HG03095 (cell line): ENCODE data around the gene GLB1L3.
"Not testable (repeated sequence)": the region's sequence is repeated elsewhere in the genome, so short reads cannot be mapped to it uniquely, and the experiment has no call there.

Experiments used
- ATAC-seq: cut with Tn5 transposase; IDR thresholded peaks from one replicate; pipeline ENCODE4 v1.9.1; 2021; ENCODE audit warnings: moderate library complexity; ENCODE audit not compliant: unreplicated experiment

GLB1L3 gene

DNA sequence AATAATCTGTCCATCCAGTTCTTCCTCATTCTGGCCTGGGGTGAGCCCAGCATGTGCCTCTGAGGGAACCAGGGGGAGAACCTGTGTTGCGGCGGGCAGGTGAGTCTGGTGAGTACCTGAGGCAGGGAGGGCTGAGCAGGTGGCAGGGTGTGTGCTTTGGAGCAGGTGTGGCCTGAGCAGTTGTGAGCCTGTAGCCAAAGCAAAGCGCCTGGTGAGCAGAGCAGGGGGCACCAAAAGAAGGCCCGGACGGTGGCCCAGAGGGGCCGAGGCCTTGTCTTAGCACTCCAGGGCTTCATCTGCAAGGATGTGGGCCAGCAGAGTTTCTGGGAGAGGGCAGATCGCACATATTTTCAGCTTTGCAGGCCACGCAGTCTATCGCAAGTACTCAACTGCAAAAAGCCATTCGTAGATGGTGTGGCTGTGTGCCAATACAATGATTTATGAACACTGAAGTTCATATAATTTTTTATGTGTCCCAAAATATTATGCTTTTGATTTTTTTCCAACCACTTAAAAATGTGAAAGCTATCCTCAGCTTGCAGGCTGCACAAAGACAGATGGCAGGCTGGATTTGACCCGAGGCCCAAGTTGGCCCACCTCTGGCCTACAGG, 64.3 kb downstream of the GLB1L3 start:
- no peak for ATAC-seq

GRCh38 chr11:134341805-134342571, 65.8 kb downstream of the GLB1L3 start:
- no peak for ATAC-seq

- no peak for ATAC-seq
Measured at GRCh38 chr11:134342572-134343340, 66.6 kb downstream of the GLB1L3 start.

DNA sequence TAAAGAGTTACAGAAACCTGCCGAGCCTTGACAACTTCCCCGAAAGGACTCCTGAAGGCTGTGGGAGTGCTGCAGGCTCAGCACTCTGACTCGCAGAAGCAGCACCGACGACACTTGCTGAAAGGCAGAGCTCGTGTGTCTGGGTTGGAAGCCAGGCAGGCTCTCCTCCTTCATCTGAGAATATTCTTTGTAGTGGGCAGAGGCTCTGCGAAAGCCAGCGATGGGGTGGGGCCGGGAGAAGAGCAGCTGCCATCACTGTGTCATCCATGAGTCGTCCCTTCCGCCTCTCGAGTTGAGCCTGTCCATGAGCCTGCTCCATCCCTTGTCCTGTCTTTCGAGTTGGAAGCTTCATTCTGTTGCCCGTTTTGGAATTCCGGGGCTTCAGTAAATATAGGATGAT, 67.5 kb downstream of the GLB1L3 start:
- ATAC-seq = no peak

GRCh38 chr11:134344497-134345236, 68.5 kb downstream of the GLB1L3 start:
- not testable (repeated sequence) for ATAC-seq

DNA sequence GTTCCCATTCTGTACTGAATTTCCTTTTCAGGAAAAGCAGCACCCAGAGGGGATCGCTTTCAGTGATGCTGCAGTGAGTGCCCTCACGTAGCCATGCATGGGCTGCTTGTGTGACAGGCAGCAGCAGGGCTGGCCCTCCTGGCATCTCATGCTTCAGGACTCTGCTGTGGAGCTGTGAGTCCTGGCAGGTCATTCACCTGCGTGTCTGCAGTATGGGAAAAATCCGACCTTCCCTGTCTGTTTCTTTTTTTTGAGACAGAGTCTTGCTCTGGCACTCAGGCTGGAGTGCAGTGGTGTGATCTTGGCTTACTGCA, 69.0 kb downstream of the GLB1L3 start:
- no peak for ATAC-seq

DNA sequence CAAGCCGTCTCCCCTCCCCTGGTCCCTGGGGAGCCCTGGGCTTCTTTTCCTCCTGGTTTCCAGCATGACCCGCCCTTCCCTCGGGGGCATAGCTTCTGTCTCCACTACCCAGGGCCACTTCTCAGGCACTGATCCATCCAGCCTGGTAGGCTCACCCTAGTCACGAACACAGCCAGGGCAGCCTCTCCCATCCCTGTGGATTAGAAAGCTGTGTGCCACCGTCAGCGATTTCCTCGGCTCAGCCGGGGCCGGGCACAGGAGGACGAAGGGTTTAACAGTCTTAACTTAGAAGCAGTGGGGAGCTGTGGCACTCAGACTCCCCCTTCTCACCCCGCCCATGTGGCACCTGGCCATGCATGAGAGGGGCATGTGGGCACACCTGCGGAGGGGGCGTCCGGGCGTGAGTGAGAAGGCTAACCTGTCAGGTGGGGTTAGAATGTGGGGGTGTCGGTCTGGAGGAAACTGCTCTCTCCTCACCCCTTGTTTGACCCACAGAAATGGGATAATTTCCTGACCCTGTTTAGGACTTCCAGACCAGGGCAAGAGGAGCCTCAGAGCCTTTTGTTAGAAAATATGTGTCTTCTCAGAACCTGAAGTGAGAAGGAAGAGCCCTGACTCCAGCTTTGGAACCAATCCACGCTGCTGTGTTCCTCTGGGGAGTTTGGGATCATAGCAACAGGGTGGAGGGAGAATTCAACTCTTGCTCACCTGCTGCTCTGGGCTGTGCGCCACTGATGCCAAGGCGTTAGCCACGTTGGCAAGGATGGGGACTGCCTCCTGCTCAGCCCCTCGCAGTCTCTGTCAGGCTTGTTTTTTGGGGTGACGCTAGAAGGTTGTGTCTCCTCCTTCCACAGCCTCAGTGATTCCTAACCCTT, 70.2 kb downstream of the GLB1L3 start:
- no peak for ATAC-seq

- ATAC-seq = no peak
Measured at GRCh38 chr11:134346976-134347350, 70.8 kb downstream of the GLB1L3 start.

- ATAC-seq = no peak
Measured at GRCh38 chr11:134347441-134347840, 71.3 kb downstream of the GLB1L3 start.

GRCh38 chr11:134349109-134349801, 73.1 kb downstream of the GLB1L3 start:
- no peak for ATAC-seq

- ATAC-seq = no peak
Measured at GRCh38 chr11:134349802-134350355, 73.7 kb downstream of the GLB1L3 start.

DNA sequence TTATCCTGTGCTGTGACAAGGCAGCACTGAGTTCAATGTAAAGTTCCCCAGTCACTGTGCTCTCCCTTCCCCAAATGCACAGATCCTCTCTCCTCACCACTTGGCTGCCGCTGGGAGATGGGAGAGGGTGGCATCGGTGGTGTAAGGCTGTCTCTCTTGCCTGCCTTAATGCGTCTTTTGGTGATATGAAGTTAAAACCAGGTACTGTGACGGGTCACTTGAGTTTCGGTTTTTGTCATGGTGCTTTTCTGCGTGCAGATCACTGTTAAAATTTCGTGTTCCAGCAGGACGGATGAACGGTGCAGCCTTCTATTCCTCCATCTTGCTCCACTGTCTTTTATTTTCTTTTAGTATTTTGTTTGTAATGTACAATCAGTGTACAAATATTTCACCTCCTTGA, 74.2 kb downstream of the GLB1L3 start:
- ATAC-seq = peak; percentile 67

DNA sequence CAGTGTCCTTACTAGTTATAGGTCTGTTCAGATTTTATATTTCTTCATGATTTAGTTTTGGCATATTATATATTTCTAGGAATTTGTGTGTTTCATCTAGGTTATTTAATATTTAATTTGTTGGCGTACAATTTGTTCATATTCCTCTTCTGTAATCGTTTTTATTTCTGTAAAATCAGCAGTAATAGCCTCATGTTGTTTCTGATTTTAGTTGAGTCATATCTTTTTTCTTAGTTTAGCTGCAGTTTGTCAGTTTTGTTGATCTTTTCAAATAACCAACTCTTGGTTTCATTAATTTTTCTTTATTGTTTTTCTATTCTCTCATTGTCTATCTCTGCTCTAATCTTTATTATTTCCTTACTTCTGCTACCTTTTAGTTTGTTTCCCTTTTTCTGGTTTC, 75.9 kb downstream of the GLB1L3 start:
- no peak for ATAC-seq

GRCh38 chr11:134355136-134355535, 79.0 kb downstream of the GLB1L3 start:
- ATAC-seq = no peak

DNA sequence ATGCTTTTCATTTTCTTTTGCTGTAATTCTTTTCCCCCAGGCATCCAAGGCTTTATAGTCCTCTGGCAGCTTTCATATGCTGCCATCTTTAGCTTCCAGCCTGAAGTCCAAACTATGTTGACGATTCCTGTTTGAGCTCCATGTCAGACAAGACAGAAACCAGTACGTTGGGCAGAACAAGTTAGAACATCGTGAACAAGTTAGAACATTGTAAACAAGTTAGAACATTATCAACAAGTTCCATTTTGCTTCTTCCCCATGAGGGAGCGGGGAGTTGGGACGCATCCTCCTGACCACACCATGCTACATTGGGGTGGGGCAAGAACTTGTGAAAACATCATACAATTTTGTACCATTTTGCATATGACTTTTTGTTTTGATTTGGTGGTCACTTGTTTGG, 79.5 kb downstream of the GLB1L3 start:
- ATAC-seq = no peak

DNA sequence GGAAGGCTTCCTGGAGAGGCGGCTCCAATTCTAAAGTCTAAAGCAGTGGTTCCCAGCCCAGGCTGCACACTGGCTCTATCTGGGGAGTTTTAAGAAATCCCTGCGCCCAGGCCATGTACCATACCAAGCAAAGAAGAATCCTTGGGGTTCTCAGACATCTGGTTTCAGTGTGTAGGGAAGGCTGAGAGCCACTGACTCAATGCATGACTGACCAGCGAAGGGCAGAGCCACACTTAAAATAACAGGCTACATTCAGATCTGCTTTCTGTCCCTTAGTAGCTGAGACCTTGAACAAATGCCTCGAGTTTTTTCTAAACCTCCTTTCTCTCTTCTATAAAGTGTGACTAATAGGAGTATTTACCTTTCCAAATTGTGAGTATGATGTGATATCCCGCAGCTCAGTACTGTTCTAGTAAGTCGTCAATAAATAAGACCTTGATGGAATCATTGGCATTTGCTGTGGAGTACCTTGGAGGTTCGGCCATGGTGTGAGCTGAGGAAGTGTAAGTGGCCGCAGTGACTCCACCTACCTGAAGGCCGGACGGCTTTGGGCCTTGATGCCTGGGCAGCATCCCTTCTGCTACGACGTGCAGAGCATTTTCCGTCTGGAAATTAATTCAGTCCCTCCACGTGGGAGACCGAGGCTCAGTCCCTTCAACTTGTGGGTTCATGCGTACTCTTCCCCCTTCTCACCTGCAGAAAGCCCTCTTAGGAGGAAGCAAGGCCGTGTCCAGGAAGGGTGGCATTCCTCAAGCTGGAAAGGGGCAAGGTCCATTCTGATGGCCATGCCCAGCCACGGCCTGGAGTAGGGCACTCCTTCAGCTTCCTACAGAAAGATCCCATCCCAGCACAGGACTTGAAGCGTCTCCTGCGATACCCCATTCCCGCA, 80.7 kb downstream of the GLB1L3 start:
- no peak for ATAC-seq

DNA sequence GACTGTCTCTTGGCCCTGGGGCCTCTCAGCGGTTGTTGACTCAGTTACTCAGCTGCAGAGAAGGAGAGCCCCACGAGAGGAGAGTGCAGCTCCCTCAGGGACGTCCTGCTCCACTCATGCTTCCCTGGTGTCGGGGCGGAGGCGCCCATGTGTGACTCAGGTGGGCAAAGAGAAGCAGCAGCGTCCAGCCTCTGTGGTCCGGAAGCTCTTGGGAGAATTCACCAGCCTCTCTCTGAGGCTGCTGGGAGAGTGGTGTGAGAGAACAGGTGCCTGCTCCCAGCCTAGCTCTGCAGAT, 81.3 kb downstream of the GLB1L3 start:
- no peak for ATAC-seq

GRCh38 chr11:134358165-134358855, 82.1 kb downstream of the GLB1L3 start:
- no peak for ATAC-seq
